ENCODE results near the gene MTNR1B.

The MTNR1B gene

GRCh38 chr11:92969634-92970347 lies at the start of gene MTNR1B:
TSS of gene MTNR1B (plus strand) at chr11:92969651. CDS start at chr11:92969726, 75 bp downstream.
- peak; percentile 21 for DNase-seq

GRCh38 chr11:92920331-92920730 lies 49.1 kb upstream of the MTNR1B start:
- no peak for DNase-seq

- DNase-seq, result no peak
Observed at GRCh38 chr11:92922731-92923130, 46.7 kb upstream of the MTNR1B start.

DNA sequence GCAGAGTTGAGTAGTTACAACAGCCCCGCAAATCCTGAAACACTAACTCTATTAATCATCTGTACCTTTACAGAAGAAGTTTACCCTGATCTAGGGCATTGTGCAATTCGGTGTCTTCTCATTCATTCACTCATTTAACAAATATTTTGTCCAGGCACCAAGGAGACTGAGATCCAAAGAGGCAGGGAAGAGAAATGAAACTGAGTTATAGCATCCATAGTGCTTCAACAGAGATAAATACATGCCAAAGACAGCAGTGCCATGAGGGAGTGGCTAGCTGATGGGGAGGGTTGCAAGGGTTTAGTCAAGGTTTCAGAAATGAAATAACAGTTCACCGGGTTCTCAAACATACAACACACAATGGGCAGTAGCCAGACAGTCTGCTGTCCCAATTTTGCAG lies 40.2 kb upstream of the MTNR1B start:
- DNase-seq, result no peak

GRCh38 chr11:92929653-92930052 lies 39.8 kb upstream of the MTNR1B start:
- DNase-seq, result no peak

- DNase-seq, result no peak
Observed at GRCh38 chr11:92931746-92932422, 37.6 kb upstream of the MTNR1B start.

DNA sequence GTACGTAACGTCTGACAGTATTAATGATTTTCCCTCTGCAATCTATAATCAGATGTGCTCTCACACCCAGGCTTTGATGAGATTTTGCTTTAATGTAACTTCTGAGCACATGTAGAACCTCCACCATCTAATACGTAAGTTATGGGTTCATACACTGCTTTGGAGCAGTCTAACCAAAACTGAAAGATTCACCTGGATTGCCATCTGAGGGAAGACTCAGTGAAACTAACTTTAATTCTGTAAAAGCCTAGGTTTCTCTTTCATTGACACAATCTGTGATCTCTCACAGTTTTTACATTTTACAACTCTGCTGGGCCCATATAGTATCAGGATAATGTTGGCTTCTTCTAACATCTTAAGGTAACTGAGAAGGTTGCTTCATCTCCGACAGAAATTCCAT lies 30.1 kb upstream of the MTNR1B start:
- DNase-seq, result no peak

- DNase-seq, result no peak
Observed at GRCh38 chr11:92941676-92942571, 27.5 kb upstream of the MTNR1B start.

- DNase-seq, result no peak
Observed at GRCh38 chr11:92946707-92947106, 22.7 kb upstream of the MTNR1B start.

DNA sequence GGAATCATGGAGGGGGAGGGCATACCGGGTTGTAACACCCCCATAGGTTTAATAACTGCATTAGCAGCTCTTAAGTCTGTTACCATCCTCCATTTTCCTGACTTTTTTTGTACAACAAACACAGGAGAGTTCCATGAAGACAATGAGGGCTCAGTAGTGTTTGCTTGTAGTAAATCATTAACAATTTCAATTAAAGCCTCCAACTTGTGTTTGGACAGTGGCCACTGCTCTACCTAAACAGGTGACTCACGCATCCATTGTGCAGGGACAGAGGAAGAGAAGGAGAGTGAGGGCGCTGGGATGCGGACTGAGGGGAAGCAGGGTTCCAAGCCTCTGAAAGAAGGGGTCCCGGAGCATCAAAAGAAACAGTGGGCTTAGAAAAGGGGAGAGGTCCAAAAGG lies 21.3 kb upstream of the MTNR1B start:
- no peak for DNase-seq

GRCh38 chr11:92954003-92954402 lies 15.4 kb upstream of the MTNR1B start:
- no peak for DNase-seq

DNA sequence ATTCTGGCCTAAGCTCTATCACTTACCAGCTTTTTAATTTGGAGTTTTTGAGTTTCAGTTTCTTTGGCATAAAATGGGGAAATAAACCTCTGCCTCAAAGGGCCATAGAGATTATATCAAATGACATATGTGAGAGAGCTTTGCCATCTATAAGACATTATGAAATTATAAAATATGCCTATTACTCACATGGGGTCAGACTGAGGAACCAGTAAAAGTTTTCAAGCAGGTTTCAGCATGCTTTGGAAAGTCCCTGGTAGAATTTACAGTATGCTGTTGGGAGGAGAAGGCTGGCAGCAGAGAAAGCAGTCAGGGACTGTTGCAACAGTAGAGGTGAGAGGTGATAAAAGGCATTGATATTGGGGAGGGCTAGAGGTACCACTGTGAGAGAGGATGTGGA lies 13.6 kb upstream of the MTNR1B start:
- no peak for DNase-seq

DNA sequence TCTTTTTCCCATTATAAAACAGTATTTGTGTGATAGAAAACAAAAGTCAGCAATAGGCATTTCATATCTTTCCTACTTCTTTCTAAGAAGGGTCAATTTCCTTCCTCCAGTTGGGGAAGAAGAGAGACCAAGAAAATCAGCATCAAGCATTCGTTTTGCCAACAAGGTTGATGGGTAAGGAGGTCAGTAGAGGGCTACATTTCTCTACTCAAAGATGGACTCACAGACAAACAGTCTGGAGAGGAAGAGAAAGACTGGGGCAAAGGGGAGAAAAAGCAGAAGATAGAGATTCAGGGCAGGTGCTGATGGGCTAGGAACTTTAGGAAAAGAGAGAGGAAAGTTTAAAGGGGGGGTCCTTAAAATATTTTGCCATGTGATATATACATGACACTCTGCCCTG lies 8.6 kb upstream of the MTNR1B start:
- DNase-seq, result no peak

DNA sequence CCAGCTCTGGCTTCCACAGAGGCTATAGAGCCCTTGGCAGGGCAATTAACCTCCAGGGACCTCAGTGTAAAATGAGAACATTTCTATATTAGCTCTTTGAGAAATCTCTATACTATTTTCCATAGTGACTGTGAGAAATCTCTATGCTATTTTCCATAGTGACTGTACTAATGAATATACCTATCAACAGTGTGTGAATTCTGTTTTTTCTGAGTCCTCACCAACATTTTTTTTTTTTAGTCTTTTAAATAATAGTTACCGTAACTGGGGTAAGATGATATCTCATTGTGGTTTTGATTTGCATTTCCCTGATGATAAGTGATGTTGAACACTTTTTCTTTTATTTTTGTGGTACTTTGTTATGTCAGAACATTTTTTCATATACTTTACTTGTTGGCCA lies 7.0 kb upstream of the MTNR1B start:
- no peak for DNase-seq

GRCh38 chr11:92964471-92964870 lies 5.0 kb upstream of the MTNR1B start:
- DNase-seq, result no peak

DNA sequence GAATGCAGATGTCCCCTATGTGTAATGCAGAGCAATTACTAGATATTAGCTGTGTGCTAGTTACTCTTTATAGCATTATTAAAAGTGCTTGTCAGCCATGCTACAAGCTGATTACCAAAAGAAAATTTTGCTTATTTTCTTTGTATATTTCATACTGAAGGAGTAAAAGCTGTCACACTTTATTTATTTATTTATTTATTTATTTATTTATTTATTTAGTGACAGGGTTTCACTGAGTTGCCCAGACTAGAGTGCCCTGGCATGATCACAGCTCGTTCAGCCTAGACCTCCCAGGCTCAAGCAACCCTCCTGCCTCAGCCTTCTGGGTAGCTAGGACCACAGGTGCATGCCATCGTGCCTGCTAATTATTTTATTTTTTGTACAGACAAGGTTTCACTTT lies 4.3 kb upstream of the MTNR1B start:
- no peak for DNase-seq

DNA sequence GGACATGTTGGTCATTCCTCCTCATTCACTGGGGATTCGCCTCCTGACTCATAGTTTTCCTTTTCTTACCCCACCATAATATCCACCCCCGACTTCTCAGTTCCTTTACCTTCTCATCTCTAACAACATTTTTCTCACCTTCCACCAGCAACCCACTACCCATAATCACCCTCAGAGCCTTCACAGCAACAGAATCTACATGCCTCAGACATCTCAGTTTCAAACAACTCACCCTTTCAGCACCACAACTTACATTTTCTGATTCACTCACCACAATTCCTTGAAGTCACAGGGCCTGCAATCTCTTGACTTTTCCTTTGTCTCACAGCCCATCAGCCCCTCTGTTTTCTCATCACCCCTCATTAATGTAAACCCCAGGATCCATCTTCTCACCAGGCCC lies 2.3 kb upstream of the MTNR1B start:
- no peak for DNase-seq

DNA sequence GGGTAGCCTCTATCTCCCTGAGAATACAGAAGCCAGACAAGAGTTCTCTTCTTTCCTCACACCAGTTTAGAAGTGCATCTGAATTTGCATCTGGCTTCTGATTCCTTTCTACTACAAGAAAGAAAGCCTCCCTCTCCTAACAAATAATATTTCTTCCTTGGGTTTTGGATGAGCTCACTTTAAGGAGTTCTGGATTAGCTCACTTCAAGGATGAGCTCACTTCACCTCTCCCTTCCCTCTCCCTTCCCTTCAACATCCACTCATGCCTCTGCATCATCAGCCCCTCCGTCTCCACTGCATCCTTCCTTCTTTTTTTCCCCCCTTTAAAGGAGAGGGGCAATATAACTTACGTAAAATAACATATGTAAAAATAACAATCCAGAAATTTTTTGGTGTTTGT lies 1.6 kb upstream of the MTNR1B start:
- no peak for DNase-seq

DNA sequence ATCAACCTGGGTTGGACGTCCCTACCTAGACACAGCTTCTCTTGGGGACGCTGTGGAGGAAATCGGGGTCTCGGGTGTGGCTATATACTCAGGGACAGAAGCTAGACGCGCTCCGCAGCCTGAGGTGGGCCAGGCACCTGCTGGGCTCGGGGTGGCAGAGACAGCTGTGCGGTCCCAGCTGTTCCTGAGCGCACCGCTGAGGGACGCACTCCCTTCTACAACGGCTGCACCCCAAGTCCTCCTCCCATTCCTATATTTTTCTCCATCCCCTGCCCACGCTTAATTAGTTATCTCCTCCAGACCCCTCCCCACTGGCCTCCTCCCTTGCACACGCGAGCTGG lies 188 bp upstream of the MTNR1B start:
- no peak for DNase-seq

DNA sequence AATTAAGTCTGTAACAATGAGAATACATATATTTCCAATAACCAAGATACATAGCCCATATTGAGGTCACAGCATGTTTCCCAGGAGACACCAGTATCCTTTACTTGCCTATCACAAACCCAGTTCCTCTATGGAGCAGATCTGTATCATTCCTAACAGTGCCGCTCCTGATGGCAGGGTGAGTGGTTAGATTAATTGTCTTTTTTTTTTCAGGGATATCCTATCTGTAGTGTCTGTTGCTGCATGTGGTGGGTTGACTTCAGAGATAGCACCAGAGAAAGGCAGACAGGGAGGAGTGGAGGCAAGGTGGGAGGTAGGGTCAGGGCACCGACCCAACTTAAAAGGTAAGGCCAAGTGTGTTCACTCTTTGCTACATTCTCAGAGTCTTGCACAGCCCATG lies 2.8 kb downstream of the MTNR1B start:
- DNase-seq, result no peak

- no peak for DNase-seq
Observed at GRCh38 chr11:92975285-92975684, 5.8 kb downstream of the MTNR1B start.

DNA sequence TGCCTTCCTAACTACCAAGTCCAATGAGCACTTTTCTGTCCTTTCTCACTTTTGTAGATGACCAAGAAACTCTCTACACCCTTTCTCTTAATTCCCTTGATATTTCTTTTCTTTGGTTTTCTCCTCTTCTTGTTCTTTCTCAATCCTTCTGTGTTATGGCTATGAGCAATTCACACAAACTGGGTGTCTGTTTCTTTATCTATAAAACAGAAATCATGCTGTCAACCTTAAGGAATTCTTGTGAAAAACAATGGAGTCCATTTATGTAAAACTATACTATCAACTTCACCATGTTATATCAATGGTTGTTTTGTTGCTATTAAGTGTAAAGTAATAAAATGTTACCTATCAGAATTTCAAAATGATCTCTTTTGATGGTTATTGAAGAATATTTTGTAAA lies 7.2 kb downstream of the MTNR1B start:
- no peak for DNase-seq

- DNase-seq, result no peak
Observed at GRCh38 chr11:92977401-92977800, 8.0 kb downstream of the MTNR1B start.

Measured in right hindlimb (tissue), 1 donor.